Central memory CD8-positive, alpha-beta T cell (primary cell): ENCODE results near the gene GTPBP3.

Experiments used
- ATAC-seq: fragments of 150-1000 bp; cut with Tn5 transposase; replicated peaks from 2 replicates; pipeline ENCODE4 v1.10.0; 2022; ENCODE audit warnings: mild to moderate bottlenecking, moderate FRiP score, moderate number of reproducible peaks; ENCODE audit not compliant: poor library complexity, severe bottlenecking; ENCODE audit errors: extremely low read depth
- DNase-seq, 2 donors: peaks; one replicate each; pipeline ENCODE4 v3.0.0; 2021; ENCODE audit warnings: low spot score in 2 of 2
- H3K27ac Mint-ChIP-seq: one replicate; pipeline ENCODE4 v1.8.0; 2022; ENCODE audit warnings: low read depth, mild to moderate bottlenecking, moderate library complexity, mixed read lengths
- H3K27me3 Mint-ChIP-seq: one replicate; pipeline ENCODE4 v1.8.0; 2022; ENCODE audit warnings: mixed read lengths
- H3K36me3 Mint-ChIP-seq: one replicate; pipeline ENCODE4 v1.8.0; 2022; ENCODE audit warnings: mild to moderate bottlenecking, moderate library complexity, mixed read lengths; ENCODE audit not compliant: insufficient read depth
- H3K4me1 Mint-ChIP-seq: one replicate; pipeline ENCODE4 v1.8.0; 2022; ENCODE audit warnings: mixed read lengths
- H3K4me3 Mint-ChIP-seq: one replicate; pipeline ENCODE4 v1.8.0; 2022; ENCODE audit warnings: mild to moderate bottlenecking, moderate library complexity, mixed read lengths
- H3K9me3 Mint-ChIP-seq: one replicate; pipeline ENCODE4 v1.8.0; 2022; ENCODE audit warnings: mixed read lengths

The GTPBP3 gene

GRCh38 chr19:17318966-17319365 lies 18.4 kb upstream of the GTPBP3 start:
- Mint-ChIP-seq H3K4me1 (peaks cover 13% of the 10 kb centered on the region), H3K36me3 (peaks cover 36% of the 10 kb centered on the region)

GRCh38 chr19:17319473-17320238 lies 17.7 kb upstream of the GTPBP3 start:
- peaks cover 33% of the 10 kb centered on the region for H3K36me3 Mint-ChIP-seq
- H3K4me3 Mint-ChIP-seq, result no peak overlapping the region
- ATAC-seq (no peak), DNase-seq (no peak)
- H3K27ac Mint-ChIP-seq, result no peak overlapping the region
- H3K9me3 Mint-ChIP-seq, result no peaks in the 10 kb centered on the region
- H3K27me3 Mint-ChIP-seq, result no peaks in the 10 kb centered on the region
- peaks cover 13% of the 10 kb centered on the region for H3K4me1 Mint-ChIP-seq

More at GRCh38 chr19:17318966-17319365, 18.4 kb upstream of the GTPBP3 start:
- no peak for DNase-seq
- H3K9me3 Mint-ChIP-seq, result no peaks in the 10 kb centered on the region
- no peak overlapping the region for H3K27ac Mint-ChIP-seq
- H3K4me3 Mint-ChIP-seq, result no peak overlapping the region
- ATAC-seq, result no peak
- no peaks in the 10 kb centered on the region for H3K27me3 Mint-ChIP-seq

DNA sequence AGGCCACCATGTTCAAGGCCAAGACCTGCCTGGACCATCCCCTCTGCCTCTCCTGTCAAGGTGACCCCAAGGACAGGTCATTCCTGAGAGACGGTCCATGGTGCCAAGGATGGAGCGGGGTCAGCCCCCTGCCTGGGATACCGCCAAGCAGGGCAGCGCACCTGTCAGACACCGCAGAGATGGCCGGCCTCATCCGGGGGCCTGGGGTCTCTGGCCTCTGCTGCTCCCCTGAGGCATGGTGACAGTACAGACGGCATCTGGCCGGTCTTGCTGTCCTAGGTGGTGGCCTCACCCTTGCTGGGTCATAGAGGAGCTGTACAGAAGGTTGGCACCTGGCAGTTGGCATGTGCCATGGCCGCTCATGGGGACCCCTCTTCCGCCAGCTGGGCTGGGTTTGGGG lies 16.9 kb upstream of the GTPBP3 start:
- Mint-ChIP-seq H3K9me3 (no peaks in the 10 kb centered on the region), H3K4me3 (no peak overlapping the region), H3K27ac (no peak overlapping the region), H3K36me3 (peaks cover 33% of the 10 kb centered on the region), H3K4me1 (peaks cover 13% of the 10 kb centered on the region), H3K27me3 (no peaks in the 10 kb centered on the region)
- DNase-seq, result no peak
- no peak for ATAC-seq

DNA sequence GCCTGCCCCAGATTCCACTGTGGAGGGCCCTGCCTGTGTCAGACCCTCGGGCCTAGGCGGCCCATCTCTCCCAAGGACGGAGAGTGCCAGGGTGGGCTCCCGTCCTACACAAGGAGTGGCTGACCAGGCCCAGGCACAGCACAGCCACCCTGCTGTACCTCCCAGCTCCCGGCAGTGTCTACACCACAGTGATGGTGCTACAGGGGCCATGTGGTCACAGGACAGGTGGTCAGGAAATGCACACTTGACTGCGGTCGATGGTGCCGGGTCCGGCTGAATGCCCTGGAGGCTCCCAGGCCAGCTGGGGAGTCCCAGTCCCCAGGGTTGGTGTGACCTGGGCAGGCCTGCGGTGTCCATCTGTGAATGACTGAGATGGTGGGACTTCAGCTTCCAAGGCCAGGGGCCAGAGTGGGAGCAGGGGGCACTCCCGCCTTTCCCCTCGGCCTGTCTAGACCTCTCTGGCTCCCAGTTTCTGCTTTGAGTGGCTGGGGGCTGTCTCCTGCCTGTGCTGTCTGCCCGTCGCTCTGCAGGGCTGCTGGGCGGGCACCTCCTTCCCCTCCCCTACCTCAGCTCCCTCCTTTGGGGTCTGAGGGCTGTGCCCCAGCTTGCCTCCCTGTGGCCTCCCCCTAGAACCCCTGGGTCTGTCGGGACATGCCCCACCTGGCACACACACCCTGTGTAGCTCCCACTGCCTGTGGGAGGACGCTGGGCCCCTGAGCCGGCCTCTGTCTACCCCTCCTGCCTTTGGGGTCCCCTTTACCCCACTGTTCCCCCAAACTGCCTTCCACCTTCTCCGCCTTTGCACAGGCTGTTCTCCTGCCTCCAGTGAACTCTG lies 15.5 kb upstream of the GTPBP3 start:
- Mint-ChIP-seq H3K4me3 (peak overlapping the region; percentile 35), H3K36me3 (peaks cover 25% of the 10 kb centered on the region), H3K27me3 (no peaks in the 10 kb centered on the region), H3K4me1 (peaks cover 7% of the 10 kb centered on the region), H3K9me3 (no peaks in the 10 kb centered on the region), H3K27ac (no peak overlapping the region)
- DNase-seq (no peak), ATAC-seq (no peak)

- peaks cover 21% of the 10 kb centered on the region for H3K36me3 Mint-ChIP-seq
- H3K4me3 Mint-ChIP-seq, result no peak overlapping the region
- DNase-seq (no peak), ATAC-seq (no peak)
- no peaks in the 10 kb centered on the region for H3K27me3 Mint-ChIP-seq
- peaks cover 7% of the 10 kb centered on the region for H3K4me1 Mint-ChIP-seq
- H3K27ac Mint-ChIP-seq, result peak overlapping the region; percentile 64
- H3K9me3 Mint-ChIP-seq, result no peaks in the 10 kb centered on the region
Observed at GRCh38 chr19:17322854-17323253, 14.5 kb upstream of the GTPBP3 start.

DNA sequence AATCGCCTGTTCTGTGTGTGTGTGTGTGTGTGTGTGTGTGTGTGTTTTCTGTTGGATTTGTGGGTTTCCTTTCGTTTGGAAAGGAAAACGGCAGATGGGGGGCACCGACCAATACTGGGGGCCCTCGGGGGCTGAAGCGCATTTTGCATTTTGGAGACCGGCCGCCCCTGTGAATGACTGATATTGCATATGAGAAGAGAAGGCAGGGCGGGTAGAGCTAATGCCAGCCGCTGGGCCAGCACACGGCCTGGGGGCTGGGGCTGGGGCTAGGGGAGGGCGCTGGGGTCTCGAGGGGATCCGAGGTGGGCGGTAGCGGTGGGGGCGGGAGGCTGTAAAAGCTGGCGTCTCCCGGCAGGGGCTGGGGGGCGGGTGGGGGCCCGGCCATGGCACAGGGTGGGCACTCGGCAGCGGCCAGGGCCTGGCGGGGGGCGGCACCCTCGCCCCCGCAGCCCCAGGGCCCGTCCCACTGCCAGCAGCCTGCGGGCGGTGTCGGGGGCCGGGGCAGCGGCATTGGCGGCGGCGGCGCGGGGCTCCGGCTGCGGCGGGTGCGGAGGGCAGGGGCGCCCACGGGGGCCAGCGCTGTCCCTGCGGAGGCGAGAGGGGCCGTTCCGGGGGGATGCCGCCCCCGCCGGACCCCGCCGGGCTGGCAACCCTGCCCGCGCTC lies 13.9 kb upstream of the GTPBP3 start:
- H3K9me3 Mint-ChIP-seq, result no peaks in the 10 kb centered on the region
- peak overlapping the region; percentile 64 for H3K27ac Mint-ChIP-seq
- ATAC-seq, result no peak
- H3K27me3 Mint-ChIP-seq, result no peaks in the 10 kb centered on the region
- no peak for DNase-seq
- peaks cover 7% of the 10 kb centered on the region for H3K4me1 Mint-ChIP-seq
- H3K4me3 Mint-ChIP-seq, result no peak overlapping the region
- H3K36me3 Mint-ChIP-seq, result peaks cover 20% of the 10 kb centered on the region

- Mint-ChIP-seq H3K4me3 (no peak overlapping the region), H3K4me1 (peaks cover 7% of the 10 kb centered on the region), H3K9me3 (no peaks in the 10 kb centered on the region), H3K36me3 (peaks cover 20% of the 10 kb centered on the region), H3K27me3 (no peaks in the 10 kb centered on the region), H3K27ac (no peak overlapping the region)
- DNase-seq (no peak), ATAC-seq (no peak)
Observed at GRCh38 chr19:17323964-17324332, 13.4 kb upstream of the GTPBP3 start.

DNA sequence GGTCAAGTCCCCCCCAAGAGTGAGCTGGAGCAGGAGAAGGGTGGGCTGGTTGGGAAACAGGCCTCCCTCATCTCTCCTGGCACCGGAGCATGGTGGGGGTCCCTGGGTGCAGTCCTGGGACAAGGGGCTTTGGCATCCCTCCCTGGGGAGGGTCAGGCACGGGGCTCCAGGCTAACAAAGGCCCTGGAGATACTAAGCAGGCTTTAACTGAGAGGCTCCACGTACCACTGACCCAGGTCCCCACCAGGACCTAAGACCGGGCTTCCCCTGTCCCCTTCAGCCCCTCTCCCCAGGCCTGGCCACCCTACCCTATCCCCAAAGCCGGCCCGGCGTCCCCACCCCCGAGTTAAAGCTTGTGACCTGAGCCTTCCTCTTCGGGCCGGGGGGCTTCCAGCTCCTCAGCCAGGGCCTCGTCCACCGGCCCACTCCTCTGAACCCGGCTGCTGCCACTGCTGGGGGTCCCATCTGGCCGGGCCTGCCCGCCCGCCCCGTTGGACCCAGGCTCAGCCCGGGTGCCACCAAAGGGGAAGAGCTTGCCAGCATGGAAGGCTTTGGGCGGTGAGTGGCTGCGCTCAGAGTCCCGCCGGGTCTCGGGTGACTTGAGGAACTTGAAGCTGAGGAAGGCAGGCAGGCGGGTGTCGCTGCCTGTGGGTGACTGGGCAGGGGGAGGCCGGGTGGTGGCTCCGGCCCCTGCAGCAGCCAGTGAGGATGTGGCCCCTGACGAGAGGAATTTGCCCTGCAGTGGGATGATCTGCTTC lies 12.8 kb upstream of the GTPBP3 start:
- no peak overlapping the region for H3K4me3 Mint-ChIP-seq
- ATAC-seq, result no peak
- no peaks in the 10 kb centered on the region for H3K27me3 Mint-ChIP-seq

GRCh38 chr19:17325133-17325532 lies 12.2 kb upstream of the GTPBP3 start:
- Mint-ChIP-seq H3K27ac (no peak overlapping the region), H3K27me3 (no peaks in the 10 kb centered on the region), H3K4me1 (peaks cover 12% of the 10 kb centered on the region), H3K4me3 (no peak overlapping the region), H3K36me3 (peaks cover 10% of the 10 kb centered on the region), H3K9me3 (no peaks in the 10 kb centered on the region)
- DNase-seq (no peak), ATAC-seq (no peak)

More for the DNA sequence above, 12.8 kb upstream of the GTPBP3 start:
- H3K36me3 Mint-ChIP-seq, result peaks cover 15% of the 10 kb centered on the region
- no peaks in the 10 kb centered on the region for H3K9me3 Mint-ChIP-seq
- H3K4me1 Mint-ChIP-seq, result peaks cover 12% of the 10 kb centered on the region
- H3K27ac Mint-ChIP-seq, result no peak overlapping the region
- DNase-seq, result no peak

DNA sequence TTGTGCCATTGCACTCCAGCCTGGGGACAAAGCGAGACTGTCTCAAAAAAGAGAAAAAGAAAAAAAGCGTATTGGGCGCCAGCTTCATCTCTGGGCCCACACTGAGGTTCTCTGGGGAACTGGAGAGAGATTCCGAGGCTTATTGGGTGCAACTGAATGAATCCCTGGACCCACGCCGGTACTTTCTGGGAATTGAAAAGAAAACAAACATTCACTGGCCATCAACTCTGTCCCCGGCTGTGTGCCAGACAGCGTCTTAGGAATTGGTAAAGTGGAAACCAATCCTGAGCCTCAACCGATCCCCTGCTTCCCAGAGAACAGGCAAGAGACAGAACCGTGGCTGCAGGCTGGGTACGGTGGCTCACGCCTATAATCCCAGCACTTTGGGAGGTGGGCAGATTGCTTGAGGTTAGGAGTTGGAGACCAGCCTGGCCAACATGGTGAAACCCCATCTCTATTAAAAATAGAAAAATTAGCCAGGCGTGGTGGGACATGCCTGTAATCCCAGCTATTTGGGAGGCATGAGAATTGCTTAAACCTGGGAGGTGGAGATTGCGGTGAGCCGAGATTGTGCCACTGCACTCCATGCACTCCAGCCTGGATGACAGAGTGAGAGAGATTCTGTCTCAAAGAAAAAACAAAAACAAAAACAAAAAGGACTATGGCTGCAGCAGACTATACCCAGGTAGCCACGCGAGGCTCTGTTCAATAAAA lies 11.3 kb upstream of the GTPBP3 start:
- no peak for ATAC-seq
- no peak overlapping the region for H3K27ac Mint-ChIP-seq
- no peak overlapping the region for H3K4me3 Mint-ChIP-seq
- H3K9me3 Mint-ChIP-seq, result no peaks in the 10 kb centered on the region
- H3K4me1 Mint-ChIP-seq, result peaks cover 12% of the 10 kb centered on the region
- peaks cover 2% of the 10 kb centered on the region for H3K36me3 Mint-ChIP-seq
- H3K27me3 Mint-ChIP-seq, result no peaks in the 10 kb centered on the region
- DNase-seq, result no peak

DNA sequence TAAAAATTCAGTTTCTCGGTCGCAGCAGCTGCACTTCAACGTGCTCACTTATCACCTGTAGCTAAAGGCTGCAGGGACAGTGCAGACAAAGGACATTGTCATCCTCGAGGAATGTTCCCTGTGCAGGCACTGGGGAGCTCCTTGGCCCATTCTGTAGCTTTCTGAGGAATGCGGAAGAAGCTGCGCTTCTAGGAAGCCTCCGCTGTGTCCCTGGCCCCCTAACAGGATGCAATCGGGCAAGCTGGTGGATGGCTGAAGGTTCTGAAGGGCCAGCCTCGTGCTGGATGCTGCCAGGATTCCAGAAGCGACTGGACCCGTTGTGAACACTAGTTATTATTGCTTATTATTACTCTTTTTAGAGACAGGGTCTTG lies 10.8 kb upstream of the GTPBP3 start:
- no peaks in the 10 kb centered on the region for H3K27me3 Mint-ChIP-seq
- H3K27ac Mint-ChIP-seq, result no peak overlapping the region
- no peaks in the 10 kb centered on the region for H3K9me3 Mint-ChIP-seq
- peaks cover 12% of the 10 kb centered on the region for H3K4me1 Mint-ChIP-seq
- ATAC-seq (no peak), DNase-seq (no peak)
- peaks cover 2% of the 10 kb centered on the region for H3K36me3 Mint-ChIP-seq
- H3K4me3 Mint-ChIP-seq, result peak overlapping the region; percentile 36
